ENCODE results near the gene KIF1C. TPM values are rescaled to one million over a fixed set of nuclear protein-coding genes. Genes with fewer than 3 reads are reported as not detected.

Gene KIF1C
- total RNA-seq, 1 experiment from 2014 or later, result 121 TPM

DNA sequence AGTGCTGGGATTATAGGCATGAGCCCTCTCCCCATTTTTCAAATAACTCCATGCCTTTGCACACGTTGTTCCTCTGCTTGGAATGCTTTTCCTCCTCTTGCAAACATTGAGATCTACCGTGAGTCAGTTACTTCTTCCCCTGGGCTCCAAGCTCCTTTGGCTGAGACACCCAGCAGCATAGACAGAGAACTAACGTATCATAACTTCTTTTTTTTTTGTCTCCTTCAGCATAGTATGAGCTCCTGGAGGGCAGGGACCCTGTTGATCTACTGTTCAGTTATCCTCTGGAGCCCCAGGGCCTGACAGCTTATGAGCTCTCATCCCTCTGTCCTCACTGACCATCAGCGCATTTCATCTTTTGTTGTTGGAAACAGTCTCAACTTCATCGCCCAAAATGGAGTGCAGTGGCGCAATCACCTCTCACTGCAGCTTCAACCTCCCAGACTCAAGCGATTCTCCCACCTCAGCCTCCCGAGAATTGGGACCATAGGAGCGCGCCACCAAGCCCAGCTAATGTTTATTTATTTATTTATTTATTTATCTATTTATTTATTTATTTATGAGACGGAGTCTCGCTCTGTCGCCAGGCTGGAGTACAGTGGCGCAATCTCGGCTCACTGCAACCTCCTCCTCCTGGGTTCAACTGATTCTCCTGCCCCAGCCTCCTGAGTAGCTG lies 32.3 kb upstream of the KIF1C start:
- Histone ChIP-seq H3K27ac (ENCODE audit: low read depth, low read length) (peak overlapping the region; percentile 96; the same call in 1 of the 2 replicates), H3K4me1 (ENCODE audit: control insufficient read depth in 1 of 2, insufficient read depth in 2 of 2, low read length in 2 of 2) (peaks cover 20 to 36% of the 10 kb centered on the region in 2 experiments), H4K20me1 (ENCODE audit: insufficient read depth) (no peaks in the 10 kb centered on the region), H3K4me2 (ENCODE audit: low read length) (peak overlapping the region; percentile 84; the same call in 1 of the 2 replicates), H2AFZ (ENCODE audit: low read depth, low read length, poor library complexity, severe bottlenecking) (no peak overlapping the region), H3K79me2 (ENCODE audit: insufficient read depth, low read length) (peaks cover 17% of the 10 kb centered on the region; the same call in 1 of the 2 replicates), H3K9me2 (ENCODE audit: insufficient read depth) (no peaks in the 10 kb centered on the region), H3K27me3 (ENCODE audit: insufficient read depth, low read length) (no peaks in the 10 kb centered on the region), H3K36me3 (ENCODE audit: control insufficient read depth in 1 of 2, insufficient read depth in 2 of 2, low read length in 2 of 2) (peaks cover 0 to 13% of the 10 kb centered on the region in 2 experiments; a peak in 2 of 4 replicates), H3K4me3 (replicated peaks in 1 of 2; ENCODE audit: low read depth in 1 of 2, low read length in 2 of 2) (no peak overlapping the region), H3K9ac (ENCODE audit: low read length) (no peak overlapping the region), H3K9me3 (ENCODE audit: control insufficient read depth in 1 of 2, insufficient read depth in 1 of 2, low read depth in 1 of 2, low read length in 2 of 2) (no peaks in the 10 kb centered on the region)
- TF ChIP-seq EZH2phosphoT487 (IDR thresholded peaks at IDR 0.05; ENCODE audit: borderline replicate concordance), result no peak
- TF ChIP-seq EGR1 (IDR thresholded peaks at IDR 0.05; ENCODE audit: low read depth), result no peak
- no peak for TF ChIP-seq ZFX (IDR thresholded peaks at IDR 0.05)
- ATAC-seq (no peak), DNase-seq (ENCODE audit: low read depth, low spot score) (no peak)
- intact Hi-C loops (cut with micrococcal nuclease), result no loop called here
- no TSS peak for BruUV-seq (replicated peaks)
- POLR2A ChIA-PET, result interaction anchor here (1.0 to 5.0 kb wide), 6 partner anchors 12 to 26 kb away, joined by 3 to 45 read pairs (median 14); partner anchors contain the start of genes ENO3, PFN1, RNF167 and SLC25A11
- CTCF ChIA-PET, result no interaction called here
- RAD21 ChIA-PET (ENCODE audit: low non-redundant PET in 1 of 2, low total read pairs in 2 of 2, uncharacterized antibody in 2 of 2, unreplicated experiment in 2 of 2), result no interaction called here

DNA sequence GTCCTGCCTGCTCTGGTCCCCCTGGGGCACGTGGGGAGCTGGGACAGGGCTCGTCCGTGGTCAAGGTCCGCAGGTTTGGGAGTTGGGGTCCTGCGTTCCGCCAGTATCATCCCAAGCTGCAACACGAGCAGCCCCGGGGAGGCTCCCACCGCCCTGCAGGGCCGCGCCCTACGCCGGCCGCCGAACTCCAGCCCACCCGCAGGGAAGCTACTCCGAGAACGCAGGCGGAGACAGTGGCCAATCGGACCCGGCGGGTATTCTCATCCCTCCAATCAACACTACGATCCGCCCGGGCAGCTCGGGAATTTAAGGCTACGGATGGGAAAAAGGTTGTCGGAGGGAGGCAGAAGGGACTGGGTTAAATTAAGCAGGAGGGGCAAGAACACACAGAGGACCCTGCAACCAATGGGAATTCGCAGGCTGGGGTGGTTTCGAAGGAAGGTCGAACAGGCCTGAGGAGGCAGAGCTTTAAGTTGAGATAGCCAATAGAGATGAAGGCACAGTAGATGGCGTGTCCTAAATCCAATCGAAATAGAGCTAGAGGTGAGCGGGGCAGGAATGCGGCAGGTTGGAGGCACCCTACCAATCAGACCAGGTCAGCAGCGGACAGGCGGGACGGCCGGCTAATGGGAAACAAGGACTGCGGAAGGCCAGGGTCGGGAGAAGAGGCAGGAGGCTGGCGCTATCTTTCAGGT lies 30.8 kb upstream of the KIF1C start:
- Histone ChIP-seq H3K27me3 (ENCODE audit: insufficient read depth, low read length) (no peaks in the 10 kb centered on the region), H3K4me1 (ENCODE audit: control insufficient read depth in 1 of 2, insufficient read depth in 2 of 2, low read length in 2 of 2) (peaks cover 19 to 33% of the 10 kb centered on the region in 2 experiments), H3K9me3 (ENCODE audit: control insufficient read depth in 1 of 2, insufficient read depth in 1 of 2, low read depth in 1 of 2, low read length in 2 of 2) (no peaks in the 10 kb centered on the region), H2AFZ (ENCODE audit: low read depth, low read length, poor library complexity, severe bottlenecking) (no peak overlapping the region), H3K4me2 (ENCODE audit: low read length) (peak overlapping the region; percentile 84), H3K36me3 (ENCODE audit: control insufficient read depth in 1 of 2, insufficient read depth in 2 of 2, low read length in 2 of 2) (peaks cover 0 to 13% of the 10 kb centered on the region in 2 experiments; a peak in 2 of 4 replicates), H4K20me1 (ENCODE audit: insufficient read depth) (no peaks in the 10 kb centered on the region), H3K9ac (ENCODE audit: low read length) (peak overlapping the region; percentile 80), H3K79me2 (ENCODE audit: insufficient read depth, low read length) (peaks cover 17% of the 10 kb centered on the region; the same call in 1 of the 2 replicates), H3K9me2 (ENCODE audit: insufficient read depth) (no peaks in the 10 kb centered on the region), H3K27ac (ENCODE audit: low read depth, low read length) (peak overlapping the region; percentile 96), H3K4me3 (replicated peaks in 1 of 2; ENCODE audit: low read depth in 1 of 2, low read length in 2 of 2) (peak overlapping the region; percentile 70 to 79)
- peak; percentile 100 for DNase-seq (ENCODE audit: low read depth, low spot score)
- POLR2A ChIA-PET, result interaction anchor here (0.7 to 5.0 kb wide), 11 partner anchors 10 to 176 kb away, joined by 3 to 45 read pairs (median 10); partner anchors contain the start of genes CAMTA2, ENO3, PFN1 and RNF167
- RAD21 ChIA-PET (ENCODE audit: low non-redundant PET in 1 of 2, low total read pairs in 2 of 2, uncharacterized antibody in 2 of 2, unreplicated experiment in 2 of 2), result interaction anchor here (0.6 to 2.2 kb wide), 5 partner anchors 12 to 58 kb away, joined by 3 to 11 read pairs (median 6); partner anchors contain the start of genes RNF167 (in 2 of the 2), SLC25A11 (in 2 of the 2) and PFN1 (in 1 of the 2)
- peak; percentile 91 for ATAC-seq
- peak; percentile 31 for TF ChIP-seq YY1 (IDR thresholded peaks at IDR 0.05; ENCODE audit: extremely low read depth, insufficient replicate concordance, low read depth, low read length)
- TF ChIP-seq SIN3A (IDR thresholded peaks at IDR 0.05; ENCODE audit: low read depth), result no peak
- TF ChIP-seq, protein P1, sequence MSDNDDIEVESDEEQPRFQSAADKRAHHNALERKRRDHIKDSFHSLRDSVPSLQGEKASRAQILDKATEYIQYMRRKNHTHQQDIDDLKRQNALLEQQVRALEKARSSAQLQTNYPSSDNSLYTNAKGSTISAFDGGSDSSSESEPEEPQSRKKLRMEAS (IDR thresholded peaks at IDR 0.05), result peak; percentile 67; the same call in 1 of the 2 replicates
- TF ChIP-seq, protein P2, sequence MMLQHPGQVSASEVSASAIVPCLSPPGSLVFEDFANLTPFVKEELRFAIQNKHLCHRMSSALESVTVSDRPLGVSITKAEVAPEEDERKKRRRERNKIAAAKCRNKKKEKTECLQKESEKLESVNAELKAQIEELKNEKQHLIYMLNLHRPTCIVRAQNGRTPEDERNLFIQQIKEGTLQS (IDR thresholded peaks at IDR 0.05), result no peak
- peak; percentile 99 for TF ChIP-seq SP1 (IDR thresholded peaks at IDR 0.05; ENCODE audit: low read depth)
- CTCF ChIA-PET, result interaction anchor here (0.5 to 2.2 kb wide), 7 partner anchors 9 to 95 kb away, joined by 4 to 12 read pairs (median 7); partner anchors contain the start of genes CAMTA2, RNF167 and SLC25A11
- intact Hi-C loops (cut with micrococcal nuclease), result loop anchor here (1.0 kb wide), 4 partner anchors 17 to 58 kb away; partner anchors contain the start of genes CAMTA2, RNF167 and SLC25A11
- TSS peak; percentile 69 for BruUV-seq (replicated peaks)
